ENCODE measurements around the gene ZNF543. TPM values are rescaled to one million over a fixed set of nuclear protein-coding genes. Genes with fewer than 3 reads are reported as not detected.

The ZNF543 gene
- total and polyA plus RNA-seq, 2 of the 13 experiments (the other 11 are each of a cell fraction or from before 2014, with no cell fraction given): 2.1 to 8.9 TPM

DNA sequence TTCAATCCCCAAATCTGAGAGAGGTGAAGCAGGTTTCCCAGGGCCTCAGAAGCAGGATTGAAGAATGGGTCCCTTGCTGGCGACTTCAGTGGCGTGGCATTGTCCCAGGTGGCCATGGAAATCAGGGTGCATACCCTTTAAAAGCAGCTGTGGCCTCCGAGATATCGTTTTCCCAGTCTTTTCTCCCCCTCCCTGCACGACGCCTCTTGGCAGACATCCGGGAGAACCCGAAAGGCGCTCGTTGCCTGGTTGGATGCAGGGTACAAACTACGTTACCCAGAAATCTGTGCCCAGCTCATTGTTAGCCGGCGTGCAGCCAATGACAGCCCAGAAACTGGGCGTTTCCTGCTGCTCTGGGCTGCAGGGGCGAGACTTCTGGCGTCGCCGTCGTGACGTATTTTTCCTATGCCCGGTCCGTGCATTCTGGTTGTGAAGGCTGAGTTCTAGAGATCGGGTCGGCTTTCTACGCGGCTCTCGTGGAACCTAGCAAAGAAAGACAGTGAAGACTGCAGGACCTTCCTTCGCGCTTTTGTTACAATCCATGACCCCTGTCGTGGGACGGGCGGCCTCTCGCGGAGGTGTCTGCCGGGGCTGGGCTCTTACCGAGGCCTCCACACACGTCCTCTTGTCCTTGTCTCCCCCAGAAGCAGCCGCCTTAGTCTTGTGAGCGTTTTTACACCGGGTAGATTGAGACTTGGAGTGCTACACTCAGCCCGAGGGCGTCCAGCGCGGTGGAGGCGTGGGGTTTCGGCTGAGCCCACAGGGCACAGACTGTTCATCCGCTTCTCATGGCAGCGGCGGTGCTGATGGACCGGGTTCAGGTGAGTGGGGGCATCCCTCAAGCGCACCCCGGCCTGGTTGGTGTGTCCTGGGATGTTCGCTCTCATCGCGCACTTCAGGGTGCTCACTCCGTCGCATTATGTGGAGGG, 30.9 kb downstream of the ZNF543 start, which contains the start of gene ZNF304:
ZNF304 (plus strand) TSS at position 395 of the 929 bp plus-strand sequence; CDS start at position 789, 394 bp downstream.
- intact Hi-C loops (cut with micrococcal nuclease; ENCODE audit: unreplicated experiment) (no loop called here), in situ Hi-C loops (cut with HindIII; ENCODE audit: extremely low pct_ligation_motif_present, low pct_unique_long_range_greater_than_20kb) (no loop called here)
- Histone ChIP-seq H3K4me1 (ENCODE audit: insufficient read depth, low read length) (peaks cover 29% of the 10 kb centered on the region), H3K27ac (ENCODE audit: extremely low read length, insufficient read depth, low read length) (peak within 1 kb of the TSS; percentile 56), H3K4me2 (ENCODE audit: low read depth, low read length) (peak within 1 kb of the TSS; percentile 91), H3K27me3 (ENCODE audit: control insufficient read depth in 1 of 2, insufficient read depth in 2 of 2, low read length in 2 of 2) (no peaks in the 10 kb centered on the region; a peak in 1 of 5 replicates), H3K9me3 (ENCODE audit: low read length) (no peaks in the 10 kb centered on the region), H3K9ac (ENCODE audit: insufficient read depth, low read depth, low read length) (peak within 1 kb of the TSS; percentile 94), H2AFZ (ENCODE audit: low read length) (peak within 1 kb of the TSS; percentile 91), H3K36me3 (replicated peaks in 1 of 2; ENCODE audit: control insufficient read depth in 1 of 2, insufficient read depth in 2 of 2, low read length in 2 of 2) (peaks cover 4 to 32% of the 10 kb centered on the region in 2 experiments; a peak in 4 of 5 replicates), H4K20me1 (ENCODE audit: insufficient read depth, low read length) (no peaks in the 10 kb centered on the region), H3K79me2 (ENCODE audit: insufficient read depth, low read length) (peaks cover 27% of the 10 kb centered on the region), H3K4me3 (replicated peaks in 1 of 3; ENCODE audit: insufficient read depth in 1 of 3, low read depth in 2 of 3, low read length in 3 of 3) (peak within 1 kb of the TSS; percentile 79 to 100 (median 98))
- ATAC-seq (peak; percentile 100), DNase-seq (ENCODE audit: low spot score) (peak; percentile 93), FAIRE-seq (peak; percentile 99)
- 3% methylated on average over 30 of the region's 57 CpGs for WGBS (ENCODE audit: low lambda C conversion rate)
- BruUV-seq (replicated peaks): TSS peak; percentile 64
- CTCF ChIA-PET (ENCODE audit: low intra/inter-chr PET ratio, low total read pairs): no interaction called here
- POLR2A ChIA-PET: interaction anchor here (0.6 to 1.4 kb wide), 6 partner anchors 12 to 464 kb away, joined by 3 to 11 read pairs (median 3); partner anchors contain the start of genes TRAPPC2B, ZNF547, ZNF552 and ZNF749
- TF ChIP-seq ZNF672 (CRISPR knock-in tag; IDR thresholded peaks at IDR 0.05): no peak
- TF ChIP-seq, protein P1, sequence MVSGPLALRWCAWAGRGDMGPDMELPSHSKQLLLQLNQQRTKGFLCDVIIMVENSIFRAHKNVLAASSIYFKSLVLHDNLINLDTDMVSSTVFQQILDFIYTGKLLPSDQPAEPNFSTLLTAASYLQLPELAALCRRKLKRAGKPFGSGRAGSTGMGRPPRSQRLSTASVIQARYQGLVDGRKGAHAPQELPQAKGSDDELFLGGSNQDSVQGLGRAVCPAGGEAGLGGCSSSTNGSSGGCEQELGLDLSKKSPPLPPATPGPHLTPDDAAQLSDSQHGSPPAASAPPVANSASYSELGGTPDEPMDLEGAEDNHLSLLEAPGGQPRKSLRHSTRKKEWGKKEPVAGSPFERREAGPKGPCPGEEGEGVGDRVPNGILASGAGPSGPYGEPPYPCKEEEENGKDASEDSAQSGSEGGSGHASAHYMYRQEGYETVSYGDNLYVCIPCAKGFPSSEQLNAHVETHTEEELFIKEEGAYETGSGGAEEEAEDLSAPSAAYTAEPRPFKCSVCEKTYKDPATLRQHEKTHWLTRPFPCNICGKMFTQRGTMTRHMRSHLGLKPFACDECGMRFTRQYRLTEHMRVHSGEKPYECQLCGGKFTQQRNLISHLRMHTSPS (CRISPR knock-in tag; IDR thresholded peaks at IDR 0.05; ENCODE audit: low read depth): 0 out of 2 replicates have a peak, but pooled peaks have one; percentile 14
- TF ChIP-seq, protein P2, sequence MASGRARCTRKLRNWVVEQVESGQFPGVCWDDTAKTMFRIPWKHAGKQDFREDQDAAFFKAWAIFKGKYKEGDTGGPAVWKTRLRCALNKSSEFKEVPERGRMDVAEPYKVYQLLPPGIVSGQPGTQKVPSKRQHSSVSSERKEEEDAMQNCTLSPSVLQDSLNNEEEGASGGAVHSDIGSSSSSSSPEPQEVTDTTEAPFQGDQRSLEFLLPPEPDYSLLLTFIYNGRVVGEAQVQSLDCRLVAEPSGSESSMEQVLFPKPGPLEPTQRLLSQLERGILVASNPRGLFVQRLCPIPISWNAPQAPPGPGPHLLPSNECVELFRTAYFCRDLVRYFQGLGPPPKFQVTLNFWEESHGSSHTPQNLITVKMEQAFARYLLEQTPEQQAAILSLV (CRISPR knock-in tag; IDR thresholded peaks at IDR 0.05; ENCODE audit: borderline replicate concordance): peak; percentile 74; the same call in 1 of the 2 replicates
- TF ChIP-seq ZNF468 (CRISPR knock-in tag; IDR thresholded peaks at IDR 0.05): 0 out of 2 replicates have a peak, but pooled peaks have one; percentile 39
- TF ChIP-seq SIN3A (IDR thresholded peaks at IDR 0.05; ENCODE audit: borderline replicate concordance, low read depth, low read length): 0 out of 2 replicates have a peak, but pooled peaks have one; percentile 50
- 0 out of 2 replicates have a peak, but pooled peaks have one; percentile 35 for TF ChIP-seq ZNF790 (CRISPR knock-in tag; IDR thresholded peaks at IDR 0.05; ENCODE audit: borderline replicate concordance)
- no peak for TF ChIP-seq SMARCC2 (IDR thresholded peaks at IDR 0.05)
- TF ChIP-seq, protein P3, sequence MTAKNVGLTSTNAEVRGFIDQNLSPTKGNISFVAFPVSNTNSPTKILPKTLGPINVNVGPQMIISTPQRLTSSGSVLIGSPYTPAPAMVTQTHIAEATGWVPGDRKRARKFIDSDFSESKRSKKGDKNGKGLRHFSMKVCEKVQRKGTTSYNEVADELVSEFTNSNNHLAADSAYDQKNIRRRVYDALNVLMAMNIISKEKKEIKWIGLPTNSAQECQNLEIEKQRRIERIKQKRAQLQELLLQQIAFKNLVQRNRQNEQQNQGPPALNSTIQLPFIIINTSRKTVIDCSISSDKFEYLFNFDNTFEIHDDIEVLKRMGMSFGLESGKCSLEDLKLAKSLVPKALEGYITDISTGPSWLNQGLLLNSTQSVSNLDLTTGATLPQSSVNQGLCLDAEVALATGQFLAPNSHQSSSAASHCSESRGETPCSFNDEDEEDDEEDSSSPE (CRISPR knock-in tag; IDR thresholded peaks at IDR 0.05): peak; percentile 66; the same call in 1 of the 2 replicates
- TF ChIP-seq GATAD2A (CRISPR knock-in tag; IDR thresholded peaks at IDR 0.05): 0 out of 2 replicates have a peak, but pooled peaks have one; percentile 9
- TF ChIP-seq KDM3A (CRISPR knock-in tag; IDR thresholded peaks at IDR 0.05; ENCODE audit: low read depth): 0 out of 2 replicates have a peak, but pooled peaks have one; percentile 37
- no peak for TF ChIP-seq CBX5 (CRISPR knock-in tag; IDR thresholded peaks at IDR 0.05; ENCODE audit: borderline replicate concordance)
- TF ChIP-seq, protein P4, sequence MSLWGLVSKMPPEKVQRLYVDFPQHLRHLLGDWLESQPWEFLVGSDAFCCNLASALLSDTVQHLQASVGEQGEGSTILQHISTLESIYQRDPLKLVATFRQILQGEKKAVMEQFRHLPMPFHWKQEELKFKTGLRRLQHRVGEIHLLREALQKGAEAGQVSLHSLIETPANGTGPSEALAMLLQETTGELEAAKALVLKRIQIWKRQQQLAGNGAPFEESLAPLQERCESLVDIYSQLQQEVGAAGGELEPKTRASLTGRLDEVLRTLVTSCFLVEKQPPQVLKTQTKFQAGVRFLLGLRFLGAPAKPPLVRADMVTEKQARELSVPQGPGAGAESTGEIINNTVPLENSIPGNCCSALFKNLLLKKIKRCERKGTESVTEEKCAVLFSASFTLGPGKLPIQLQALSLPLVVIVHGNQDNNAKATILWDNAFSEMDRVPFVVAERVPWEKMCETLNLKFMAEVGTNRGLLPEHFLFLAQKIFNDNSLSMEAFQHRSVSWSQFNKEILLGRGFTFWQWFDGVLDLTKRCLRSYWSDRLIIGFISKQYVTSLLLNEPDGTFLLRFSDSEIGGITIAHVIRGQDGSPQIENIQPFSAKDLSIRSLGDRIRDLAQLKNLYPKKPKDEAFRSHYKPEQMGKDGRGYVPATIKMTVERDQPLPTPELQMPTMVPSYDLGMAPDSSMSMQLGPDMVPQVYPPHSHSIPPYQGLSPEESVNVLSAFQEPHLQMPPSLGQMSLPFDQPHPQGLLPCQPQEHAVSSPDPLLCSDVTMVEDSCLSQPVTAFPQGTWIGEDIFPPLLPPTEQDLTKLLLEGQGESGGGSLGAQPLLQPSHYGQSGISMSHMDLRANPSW (CRISPR knock-in tag; IDR thresholded peaks at IDR 0.05; ENCODE audit: borderline replicate concordance): no peak
- peak; percentile 50; the same call in 1 of the 2 replicates for TF ChIP-seq HDAC2 (CRISPR knock-in tag; IDR thresholded peaks at IDR 0.05)
- peak; percentile 90 for TF ChIP-seq NFYB (CRISPR knock-in tag; IDR thresholded peaks at IDR 0.05)
- peak; percentile 83 for TF ChIP-seq KMT2B (CRISPR knock-in tag; IDR thresholded peaks at IDR 0.05)
- TF ChIP-seq ARNTL (CRISPR knock-in tag; IDR thresholded peaks at IDR 0.05): 0 out of 2 replicates have a peak, but pooled peaks have one; percentile 56
